Measurements from ENCODE around the gene DOK7. TPM values are rescaled to one million over a fixed set of nuclear protein-coding genes. Genes with fewer than 3 reads are reported as not detected.

Gene DOK7
- total RNA-seq, 4 donors from 2014 or later = 0.26 to 0.45 TPM; not detected in 2

DNA sequence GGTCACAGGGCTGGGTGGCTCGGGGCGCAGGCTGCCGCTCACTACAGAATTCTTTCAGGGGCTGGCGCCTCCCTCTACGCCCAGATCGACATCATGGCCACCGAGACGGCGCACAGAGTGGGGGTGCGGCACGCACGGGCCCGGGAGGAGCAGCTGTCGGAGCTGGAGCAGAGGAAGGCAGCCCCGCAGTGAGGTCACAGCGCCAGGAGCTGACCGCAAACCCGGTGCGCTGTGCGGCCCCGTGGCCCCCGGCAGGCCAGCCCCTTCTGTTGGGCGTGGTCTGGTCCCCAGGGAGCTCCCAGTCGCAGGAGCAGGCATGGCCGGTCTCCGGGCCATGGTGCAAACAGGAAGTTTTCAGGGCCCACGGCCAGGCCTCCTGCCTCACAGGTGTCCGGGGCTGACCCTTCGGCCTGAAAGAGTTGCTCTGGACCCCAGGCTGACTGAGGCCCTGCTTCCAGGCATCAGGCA lies 37.6 kb downstream of the DOK7 start:
- peaks cover 0 to 17% (median 0%) of the 10 kb centered on the region in 4 donors for H3K27me3 ChIP-seq
- intact Hi-C loops (cut with DNase I) = no loop called here
- TF ChIP-seq, protein P1, sequence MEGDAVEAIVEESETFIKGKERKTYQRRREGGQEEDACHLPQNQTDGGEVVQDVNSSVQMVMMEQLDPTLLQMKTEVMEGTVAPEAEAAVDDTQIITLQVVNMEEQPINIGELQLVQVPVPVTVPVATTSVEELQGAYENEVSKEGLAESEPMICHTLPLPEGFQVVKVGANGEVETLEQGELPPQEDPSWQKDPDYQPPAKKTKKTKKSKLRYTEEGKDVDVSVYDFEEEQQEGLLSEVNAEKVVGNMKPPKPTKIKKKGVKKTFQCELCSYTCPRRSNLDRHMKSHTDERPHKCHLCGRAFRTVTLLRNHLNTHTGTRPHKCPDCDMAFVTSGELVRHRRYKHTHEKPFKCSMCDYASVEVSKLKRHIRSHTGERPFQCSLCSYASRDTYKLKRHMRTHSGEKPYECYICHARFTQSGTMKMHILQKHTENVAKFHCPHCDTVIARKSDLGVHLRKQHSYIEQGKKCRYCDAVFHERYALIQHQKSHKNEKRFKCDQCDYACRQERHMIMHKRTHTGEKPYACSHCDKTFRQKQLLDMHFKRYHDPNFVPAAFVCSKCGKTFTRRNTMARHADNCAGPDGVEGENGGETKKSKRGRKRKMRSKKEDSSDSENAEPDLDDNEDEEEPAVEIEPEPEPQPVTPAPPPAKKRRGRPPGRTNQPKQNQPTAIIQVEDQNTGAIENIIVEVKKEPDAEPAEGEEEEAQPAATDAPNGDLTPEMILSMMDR (IDR thresholded peaks at IDR 0.05) = no peak
- no peak for TF ChIP-seq POLR2A (IDR thresholded peaks at IDR 0.05)
- H3K9me3 ChIP-seq = no peaks in the 10 kb centered on the region
- no peaks in the 10 kb centered on the region for H3K4me1 ChIP-seq
- peaks cover 4 to 67% (median 5%) of the 10 kb centered on the region in 3 donors for H3K36me3 ChIP-seq
- no peak for DNase-seq
- H3K27ac ChIP-seq = no peak overlapping the region
- no peak overlapping the region for H3K4me3 ChIP-seq
- 80 to 95% methylated on average over 2 to 11 of the region's 29 CpGs for WGBS, 2 donors

DNA sequence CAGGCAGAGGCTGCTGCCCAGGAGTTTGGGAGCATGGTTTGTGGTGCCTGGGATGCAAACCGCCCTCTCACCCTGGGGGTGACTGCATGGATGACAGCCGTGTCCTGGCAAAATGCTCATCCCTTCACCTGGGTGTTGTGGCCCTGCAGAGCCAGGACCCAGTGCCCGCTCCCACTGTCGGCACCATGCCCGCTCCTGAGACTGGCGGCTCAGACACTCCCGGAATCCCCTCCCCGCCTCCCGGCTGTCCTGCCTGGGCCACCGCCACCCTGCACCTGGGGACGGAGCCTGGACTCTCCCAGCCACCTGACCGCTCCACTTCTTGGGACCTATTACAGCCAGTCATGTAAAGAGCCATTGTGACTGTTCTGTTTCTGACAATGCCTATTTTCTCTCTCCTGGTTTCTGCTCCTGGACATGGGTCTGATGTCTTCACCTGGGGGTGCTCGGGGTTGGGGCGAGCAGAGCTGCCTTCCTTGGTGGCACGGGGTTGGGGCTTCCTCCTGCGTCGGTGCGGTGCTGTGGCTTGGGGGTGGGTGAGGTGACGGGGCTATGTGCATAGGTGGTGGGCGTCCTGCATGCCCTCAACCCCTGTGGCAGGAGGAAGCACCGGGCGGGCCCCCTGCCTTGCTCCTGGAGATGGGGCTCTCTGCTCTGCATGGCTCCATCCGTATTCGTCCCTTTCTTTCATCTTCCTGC lies 38.2 kb downstream of the DOK7 start:
- Histone ChIP-seq H3K9me3 (no peaks in the 10 kb centered on the region), H3K27me3 (peaks cover 0 to 11% (median 0%) of the 10 kb centered on the region in 4 donors), H3K4me3 (no peak overlapping the region), H3K27ac (no peak overlapping the region), H3K36me3 (peaks cover 5 to 73% (median 9%) of the 10 kb centered on the region in 3 donors), H3K4me1 (no peaks in the 10 kb centered on the region)
- 80 to 84% methylated on average over 9 to 20 of the region's 24 CpGs for WGBS, 2 donors
- DNase-seq = no peak
- intact Hi-C loops (cut with DNase I) = no loop called here
- no peak for TF ChIP-seq POLR2A (IDR thresholded peaks at IDR 0.05)
- TF ChIP-seq, protein P1 (IDR thresholded peaks at IDR 0.05) = no peak

DNA sequence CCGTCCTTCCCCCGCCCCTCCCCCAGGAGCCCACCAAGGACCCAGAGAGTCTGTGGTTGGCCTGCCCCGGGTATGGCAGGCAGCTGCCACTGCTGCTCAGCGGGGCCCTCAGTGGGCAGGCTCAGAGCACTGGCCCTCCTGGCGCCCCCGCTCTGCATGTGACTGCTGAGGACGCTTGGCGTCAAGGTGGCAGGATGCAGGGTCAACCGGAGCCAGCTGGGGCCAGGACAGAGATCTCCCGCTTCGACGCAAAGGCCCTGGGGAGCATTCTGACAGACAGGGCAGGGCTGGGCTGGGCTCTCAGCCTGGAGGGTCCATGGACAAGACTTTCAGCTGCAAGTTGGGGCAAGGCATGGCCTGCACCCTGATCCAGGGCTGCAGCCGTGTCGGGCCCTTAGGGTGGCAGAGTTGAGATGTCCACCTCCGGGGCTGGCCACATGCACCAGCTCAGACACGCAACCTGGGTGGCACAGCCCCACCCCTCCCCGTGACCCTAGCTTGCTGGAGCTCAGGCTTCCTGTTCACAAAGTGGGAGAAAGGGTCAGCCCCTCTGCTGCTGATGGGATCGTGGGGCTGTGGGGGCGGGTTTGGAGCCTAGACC lies 38.8 kb downstream of the DOK7 start:
- WGBS, 2 donors = 60 to 73% methylated on average over 1 to 3 of the region's 19 CpGs
- Histone ChIP-seq H3K4me1 (no peaks in the 10 kb centered on the region), H3K27ac (no peak overlapping the region), H3K9me3 (no peaks in the 10 kb centered on the region), H3K4me3 (no peak overlapping the region), H3K36me3 (peaks cover 5 to 79% (median 9%) of the 10 kb centered on the region in 3 donors), H3K27me3 (peaks cover 0 to 4% (median 0%) of the 10 kb centered on the region in 4 donors)
- DNase-seq = no peak
- no peak for TF ChIP-seq POLR2A (IDR thresholded peaks at IDR 0.05)
- TF ChIP-seq, protein P1 (IDR thresholded peaks at IDR 0.05) = no peak
- intact Hi-C loops (cut with DNase I) = no loop called here

DNA sequence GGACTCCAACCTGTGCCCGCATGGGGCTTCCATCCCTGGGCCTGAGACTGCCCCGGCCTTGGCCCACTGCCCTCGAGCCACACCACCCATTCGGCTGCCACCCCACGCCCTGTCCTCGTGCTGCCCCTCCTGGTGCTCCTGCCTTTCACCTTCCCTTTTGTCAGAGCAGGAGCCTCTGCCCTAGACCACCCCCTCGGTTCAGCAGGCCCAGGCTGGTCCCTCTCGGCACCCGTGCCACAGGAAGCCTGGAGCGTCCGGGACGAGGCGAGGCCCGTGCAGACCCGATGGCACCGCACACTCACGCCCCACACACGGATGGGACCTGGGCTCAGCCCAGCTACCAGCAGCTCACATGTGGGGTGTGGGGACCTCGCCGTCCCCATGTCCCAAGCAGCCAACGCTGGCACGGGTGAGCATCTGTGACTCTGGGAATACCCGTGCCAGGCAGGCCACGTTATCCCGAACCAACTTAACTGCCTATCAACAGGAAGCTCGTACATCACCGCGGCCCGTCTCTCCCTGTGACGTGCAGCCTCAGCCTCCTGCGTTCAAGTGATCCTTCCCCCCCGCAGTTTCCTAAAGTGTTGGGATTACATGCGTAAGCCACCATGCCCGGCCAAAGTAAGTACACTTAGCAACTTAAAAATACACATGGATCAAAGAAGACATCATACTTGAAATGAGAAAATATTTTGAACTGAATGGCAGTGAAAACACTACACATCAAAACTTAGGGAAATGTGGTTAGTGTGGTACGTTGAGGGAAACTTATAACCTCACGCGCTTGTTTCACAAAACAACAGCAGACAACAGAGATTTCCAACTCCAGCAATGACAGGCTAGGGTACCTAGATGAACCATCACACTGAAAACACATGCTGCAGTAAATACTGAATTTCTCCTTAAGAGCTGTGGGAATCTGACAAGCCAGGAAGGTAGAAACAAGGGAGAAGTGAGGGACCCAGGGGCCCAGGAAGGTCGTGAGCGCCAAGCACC lies 40.1 kb downstream of the DOK7 start:
- DNase-seq = no peak
- Histone ChIP-seq H3K9me3 (no peaks in the 10 kb centered on the region), H3K27me3 (no peaks in the 10 kb centered on the region), H3K36me3 (peaks cover 5 to 93% (median 10%) of the 10 kb centered on the region in 3 donors), H3K27ac (no peak overlapping the region), H3K4me3 (no peak overlapping the region), H3K4me1 (no peaks in the 10 kb centered on the region)
- 73 to 75% methylated on average over 6 to 16 of the region's 39 CpGs for WGBS, 2 donors
- TF ChIP-seq POLR2A (IDR thresholded peaks at IDR 0.05) = no peak
- TF ChIP-seq, protein P1 (IDR thresholded peaks at IDR 0.05) = no peak
- intact Hi-C loops (cut with DNase I) = no loop called here
